Liver (tissue), 3 donors: Measurements from ENCODE around the gene TCERG1L.

Experiments
- CTCF ChIP-seq: fragments of 150-350 bp; IDR thresholded peaks from 2 replicates; pipeline ENCODE4 v1.5.1; 2017; ENCODE audit warnings: improper control_type of control experiment, low read depth, low read length; ENCODE audit not compliant: missing input control
- REST ChIP-seq: IDR thresholded peaks from 2 replicates; pipeline ENCODE4 v1.6.1; 2016; ENCODE audit warnings: antibody characterized with exemption, mild to moderate bottlenecking
- RXRA ChIP-seq, 2 donors: IDR thresholded peaks; 2 replicates each; pipeline ENCODE4 v1.6.1; 2017 to 2018; ENCODE audit warnings: antibody characterized with exemption in 2 of 2, mild to moderate bottlenecking in 1 of 2
- donor health status: healthy.
- donor health status: healthy.

- no peak for TF ChIP-seq CTCF
- TF ChIP-seq RXRA (IDR thresholded peaks at IDR 0.05): no peak
- TF ChIP-seq REST: no peak
These were observed 262.9 kb downstream of the TCERG1L start for GRCh38 chr10:131048606-131049005.
